ENCODE results near the gene MEGF6. TPM values are rescaled to one million over a fixed set of nuclear protein-coding genes. Genes with fewer than 3 reads are reported as not detected.

Gene MEGF6
- total and polyA plus RNA-seq, 2 donors (not counting 1 experiment from before 2014, with no cell fraction given), result 43.2 to 77.3 TPM

GRCh38 chr1:3641046-3641760 is 29.9 kb upstream of the MEGF6 start:
- TF ChIP-seq CTCF (IDR thresholded peaks at IDR 0.05) (no peak), EZH2 (IDR thresholded peaks at IDR 0.05; ENCODE audit: borderline replicate concordance, insufficient read depth, low read depth, low read length, poor library complexity, severe bottlenecking) (no peak)
- no peaks in the 10 kb centered on the region for H4K20me1 ChIP-seq (ENCODE audit: control insufficient read depth, insufficient read depth, low read length, poor library complexity, severe bottlenecking)
- H3K4me2 ChIP-seq (replicated peaks; ENCODE audit: low read depth, low read length, poor library complexity, severe bottlenecking), result no peak overlapping the region
- peaks cover 3 to 48% of the 10 kb centered on the region in 2 experiments for H3K36me3 ChIP-seq (replicated peaks in 1 of 2; ENCODE audit: control extremely low read depth in 1 of 2, control insufficient read depth in 1 of 2, extremely low read depth in 1 of 2, insufficient read depth in 2 of 2, low read length in 1 of 2)
- 95% methylated on average over 20 of the region's 26 CpGs for WGBS (ENCODE audit: insufficient coverage)
- intact Hi-C loops (cut with micrococcal nuclease), result no loop called here
- H3K4me1 ChIP-seq (ENCODE audit: control insufficient read depth in 2 of 2, insufficient read depth in 2 of 2, low read length in 2 of 2), result no peaks in the 10 kb centered on the region
- Mint-ChIP-seq H3K27ac (no peak overlapping the region), H3K4me1 (no peaks in the 10 kb centered on the region), H3K4me3 (no peak overlapping the region), H3K27me3 (no peaks in the 10 kb centered on the region), H3K9me3 (ENCODE audit: insufficient read depth) (no peaks in the 10 kb centered on the region)
- CTCF ChIA-PET, result interaction anchor here (1.2 kb wide), 1 partner anchor 13 kb away, joined by 4 read pairs; no protein-coding TSS in a partner anchor
- ATAC-seq (ENCODE audit: low read depth) (no peak), DNase-seq (no peak)
- no peaks in the 10 kb centered on the region for H3K27me3 ChIP-seq (replicated peaks in 1 of 4; ENCODE audit: control extremely low read depth in 1 of 4, control insufficient read depth in 3 of 4, insufficient read depth in 4 of 4, low read length in 3 of 4)
- H3K27ac ChIP-seq (ENCODE audit: low read length in 2 of 2), result no peak overlapping the region
- no peaks in the 10 kb centered on the region for H3K9me3 ChIP-seq (ENCODE audit: control extremely low read depth in 1 of 3, control insufficient read depth in 2 of 3, insufficient read depth in 1 of 3, low read length in 2 of 3)
- no peak overlapping the region for H3K4me3 ChIP-seq (ENCODE audit: control extremely low read depth in 1 of 5, extremely low read depth in 1 of 5, insufficient read depth in 1 of 5, low read depth in 2 of 5, low read length in 4 of 5)
- H3K79me2 ChIP-seq (ENCODE audit: control insufficient read depth, insufficient read depth, low read length), result peaks cover 10% of the 10 kb centered on the region
- no peak overlapping the region for H2AFZ ChIP-seq (ENCODE audit: insufficient read depth, low read depth, low read length, poor library complexity, severe bottlenecking)
- POLR2A ChIA-PET, result no interaction called here
- no peak overlapping the region for H3K9ac ChIP-seq (ENCODE audit: low read length)

GRCh38 chr1:3640121-3640837 is 29.0 kb upstream of the MEGF6 start:
- Histone ChIP-seq H3K36me3 (replicated peaks in 1 of 2; ENCODE audit: control extremely low read depth in 1 of 2, control insufficient read depth in 1 of 2, extremely low read depth in 1 of 2, insufficient read depth in 2 of 2, low read length in 1 of 2) (peaks cover 3 to 43% of the 10 kb centered on the region in 2 experiments), H3K4me1 (ENCODE audit: control insufficient read depth in 2 of 2, insufficient read depth in 2 of 2, low read length in 2 of 2) (no peaks in the 10 kb centered on the region), H3K27ac (ENCODE audit: low read length in 2 of 2) (no peak overlapping the region), H3K4me3 (ENCODE audit: control extremely low read depth in 1 of 5, extremely low read depth in 1 of 5, insufficient read depth in 1 of 5, low read depth in 2 of 5, low read length in 4 of 5) (no peak overlapping the region), H2AFZ (ENCODE audit: insufficient read depth, low read depth, low read length, poor library complexity, severe bottlenecking) (no peak overlapping the region), H3K9me3 (ENCODE audit: control extremely low read depth in 1 of 3, control insufficient read depth in 2 of 3, insufficient read depth in 1 of 3, low read length in 2 of 3) (no peaks in the 10 kb centered on the region), H3K9ac (ENCODE audit: low read length) (no peak overlapping the region), H3K4me2 (replicated peaks; ENCODE audit: low read depth, low read length, poor library complexity, severe bottlenecking) (no peak overlapping the region), H3K79me2 (ENCODE audit: control insufficient read depth, insufficient read depth, low read length) (peaks cover 10% of the 10 kb centered on the region), H3K27me3 (replicated peaks in 1 of 4; ENCODE audit: control extremely low read depth in 1 of 4, control insufficient read depth in 3 of 4, insufficient read depth in 4 of 4, low read length in 3 of 4) (no peaks in the 10 kb centered on the region), H4K20me1 (ENCODE audit: control insufficient read depth, insufficient read depth, low read length, poor library complexity, severe bottlenecking) (no peaks in the 10 kb centered on the region)
- ATAC-seq (ENCODE audit: low read depth), result no peak
- CTCF ChIA-PET, result no interaction called here
- no peak overlapping the region for H3K4me3 Mint-ChIP-seq
- POLR2A ChIA-PET, result no interaction called here
- no peak for TF ChIP-seq EZH2 (IDR thresholded peaks at IDR 0.05; ENCODE audit: borderline replicate concordance, insufficient read depth, low read depth, low read length, poor library complexity, severe bottlenecking)
- TF ChIP-seq CTCF (IDR thresholded peaks at IDR 0.05), result no peak
- WGBS (ENCODE audit: insufficient coverage), result 94% methylated on average over 34 of the region's 36 CpGs
- intact Hi-C loops (cut with micrococcal nuclease), result no loop called here
- H3K27me3 Mint-ChIP-seq, result no peaks in the 10 kb centered on the region
- no peaks in the 10 kb centered on the region for H3K4me1 Mint-ChIP-seq
- H3K27ac Mint-ChIP-seq, result no peak overlapping the region
- DNase-seq, result no peak
- no peaks in the 10 kb centered on the region for H3K9me3 Mint-ChIP-seq (ENCODE audit: insufficient read depth)
